ENCODE measurements around the gene OR10A3.
"Not testable (repeated sequence)": the region's sequence is repeated elsewhere in the genome, so short reads cannot be mapped to it uniquely, and the experiment has no call there.

OR10A3 gene, protein sequence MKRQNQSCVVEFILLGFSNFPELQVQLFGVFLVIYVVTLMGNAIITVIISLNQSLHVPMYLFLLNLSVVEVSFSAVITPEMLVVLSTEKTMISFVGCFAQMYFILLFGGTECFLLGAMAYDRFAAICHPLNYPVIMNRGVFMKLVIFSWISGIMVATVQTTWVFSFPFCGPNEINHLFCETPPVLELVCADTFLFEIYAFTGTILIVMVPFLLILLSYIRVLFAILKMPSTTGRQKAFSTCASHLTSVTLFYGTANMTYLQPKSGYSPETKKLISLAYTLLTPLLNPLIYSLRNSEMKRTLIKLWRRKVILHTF

DNA sequence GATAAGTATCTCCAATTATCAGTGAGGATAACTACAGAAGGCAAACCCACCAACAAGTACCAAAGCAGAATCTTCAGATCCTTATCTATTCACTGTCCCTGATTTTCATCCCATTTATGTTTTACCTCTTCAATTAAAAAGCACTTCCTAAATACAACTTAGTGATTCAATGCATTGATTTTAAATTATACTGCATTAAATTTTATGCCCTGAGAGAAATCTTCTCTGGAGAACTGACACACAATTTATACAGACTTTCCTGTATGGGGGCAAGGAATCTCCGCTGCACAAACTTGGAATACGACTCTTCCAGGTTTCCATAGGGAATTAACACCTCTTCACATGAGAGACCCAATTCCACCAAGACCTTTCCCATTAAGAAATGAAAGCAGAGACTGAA is at the start of gene OR10A3:
Gene OR10A3 (minus strand): TSS at position 101 of the 400 bp plus-strand sequence. CDS start 2,188 bp downstream, outside the sequence.
- DNase-seq: no peak

DNA sequence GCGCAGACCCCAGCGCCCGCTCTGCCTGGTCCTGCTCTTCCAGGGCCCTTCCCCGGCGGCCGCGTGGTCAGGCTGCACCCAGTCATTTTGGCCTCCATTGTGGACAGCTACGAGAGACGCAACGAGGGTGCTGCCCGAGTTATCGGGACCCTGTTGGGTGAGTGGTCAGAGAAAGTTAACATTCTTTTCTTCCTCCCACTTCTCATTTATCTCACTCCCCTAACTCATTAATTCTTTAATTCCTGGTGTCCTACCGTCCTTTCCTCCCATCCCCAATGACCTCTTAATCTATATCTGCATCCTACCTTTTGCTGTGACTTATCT is 46.0 kb upstream of the OR10A3 start:
- not testable (repeated sequence) for DNase-seq

DNA sequence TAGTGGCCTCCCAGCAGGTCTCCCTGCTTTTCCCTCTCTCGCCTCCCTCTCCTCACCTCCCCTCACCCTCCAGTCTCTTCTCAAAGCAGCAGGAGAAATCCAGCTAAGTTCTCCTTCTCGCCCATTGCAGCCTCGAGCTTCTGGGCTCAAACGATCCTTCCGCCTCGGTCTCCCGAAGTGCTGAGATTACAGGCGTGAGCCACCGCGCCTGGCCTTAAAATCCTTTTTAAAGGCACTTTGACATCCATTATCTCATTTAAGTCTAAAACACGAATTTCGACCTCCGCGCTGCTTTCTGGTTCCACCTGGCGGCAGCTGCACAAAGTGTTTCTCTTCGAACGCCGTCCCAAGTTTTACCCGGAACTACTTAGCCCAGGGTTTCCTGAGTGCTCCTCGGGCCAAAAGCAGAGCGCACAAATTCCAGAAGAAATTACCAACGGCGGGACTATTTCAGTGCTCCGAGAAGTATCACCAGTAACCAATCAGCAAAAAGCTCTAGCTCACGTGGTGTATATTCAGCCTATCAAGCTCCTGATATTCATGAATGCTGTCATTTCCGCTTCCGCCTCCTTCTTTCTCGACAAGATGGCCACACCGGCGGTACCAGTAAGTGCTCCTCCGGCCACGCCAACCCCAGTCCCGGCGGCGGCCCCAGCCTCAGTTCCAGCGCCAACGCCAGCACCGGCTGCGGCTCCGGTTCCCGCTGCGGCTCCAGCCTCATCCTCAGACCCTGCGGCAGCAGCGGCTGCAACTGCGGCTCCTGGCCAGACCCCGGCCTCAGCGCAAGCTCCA is 45.5 kb upstream of the OR10A3 start, which contains the start of gene EIF3F:
Gene EIF3F (plus strand): TSS at position 570 of the 792 bp plus-strand sequence. CDS start 16 bp downstream, at position 586.
- DNase-seq: peak; percentile 95

DNA sequence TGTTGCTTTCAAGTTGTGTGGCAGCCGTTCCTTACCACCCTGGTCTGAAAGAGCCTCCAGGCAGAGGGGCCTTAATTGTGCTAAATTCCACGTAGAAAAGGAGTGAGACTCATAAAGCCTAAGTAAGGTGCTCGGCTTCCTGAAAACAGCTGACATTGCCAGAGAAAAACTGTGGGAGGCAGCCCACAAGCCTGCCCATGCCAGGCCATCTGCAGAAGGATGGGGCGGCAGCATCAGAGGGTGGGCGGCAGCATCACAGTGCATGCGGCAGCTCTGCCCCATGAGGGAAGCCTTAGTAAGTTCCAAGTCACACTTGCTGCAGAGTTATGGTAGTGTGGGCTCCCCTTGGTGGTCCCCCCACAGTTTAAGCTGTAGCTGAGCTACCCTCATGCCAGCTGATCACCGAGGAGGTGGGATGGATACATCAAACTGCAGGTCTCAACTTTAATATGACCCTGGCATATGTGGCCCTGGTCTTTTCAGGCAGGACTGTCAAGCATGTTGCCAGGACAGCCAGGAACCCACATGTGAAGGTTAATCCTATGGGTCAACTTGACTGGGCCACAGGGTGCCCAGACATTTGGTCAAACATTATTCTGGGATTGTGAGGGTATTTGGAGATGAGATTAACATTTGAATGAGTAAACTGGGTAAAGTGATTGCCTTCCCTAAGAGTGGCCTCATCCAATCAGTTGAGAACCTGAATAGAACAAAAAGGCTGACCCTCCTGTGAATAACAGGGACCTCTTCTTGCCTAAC is 42.5 kb upstream of the OR10A3 start:
- no peak for DNase-seq

DNA sequence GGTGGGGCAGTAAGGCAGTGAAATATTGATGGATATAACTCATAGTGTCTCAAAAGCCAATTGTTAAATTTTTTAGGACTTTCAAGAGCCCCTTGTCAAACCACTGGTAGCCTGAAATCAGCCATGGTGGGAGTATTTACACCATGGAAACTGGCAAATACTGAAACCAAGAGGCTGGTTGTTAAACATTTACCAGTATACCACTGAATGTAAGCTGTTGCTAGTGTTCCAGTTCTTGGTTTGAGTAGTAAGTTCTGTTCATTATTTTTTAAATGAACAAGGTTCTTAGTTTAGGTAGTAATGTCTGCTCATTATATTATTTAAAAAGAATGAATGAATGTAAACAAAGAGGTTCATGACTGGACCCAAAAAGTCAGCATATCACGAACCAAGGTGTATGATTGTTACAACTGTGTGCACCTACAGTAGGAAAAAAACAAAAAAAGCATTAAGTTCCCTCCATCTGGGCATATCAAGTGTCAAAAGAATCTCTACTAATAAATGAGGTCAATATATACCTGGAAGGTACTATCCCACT is 41.1 kb upstream of the OR10A3 start:
- DNase-seq: no peak

DNA sequence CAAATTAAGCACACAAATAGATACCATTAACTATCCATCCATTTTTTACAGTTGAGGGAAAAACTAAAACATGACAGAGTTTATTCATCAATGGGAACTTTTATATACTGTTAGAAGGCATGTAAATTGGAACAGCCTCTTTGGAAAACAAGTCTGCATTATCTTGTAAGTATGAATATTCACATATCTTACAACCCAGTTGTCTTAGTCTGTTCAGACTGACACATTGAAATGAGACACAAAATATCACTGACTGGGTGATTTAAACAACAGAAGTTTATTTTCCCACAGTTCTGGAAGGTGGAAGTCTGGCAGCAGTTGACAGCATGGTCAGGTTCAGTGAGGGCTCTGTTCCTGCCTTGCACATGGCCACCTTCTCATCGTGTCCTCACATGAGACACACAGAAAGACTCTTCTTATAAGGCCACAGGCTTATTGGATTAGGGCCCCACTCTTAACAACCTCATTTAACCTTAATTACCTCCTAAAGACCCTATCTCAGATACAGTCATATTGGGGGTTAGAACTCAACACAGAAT is 40.2 kb upstream of the OR10A3 start:
- DNase-seq: no peak

DNA sequence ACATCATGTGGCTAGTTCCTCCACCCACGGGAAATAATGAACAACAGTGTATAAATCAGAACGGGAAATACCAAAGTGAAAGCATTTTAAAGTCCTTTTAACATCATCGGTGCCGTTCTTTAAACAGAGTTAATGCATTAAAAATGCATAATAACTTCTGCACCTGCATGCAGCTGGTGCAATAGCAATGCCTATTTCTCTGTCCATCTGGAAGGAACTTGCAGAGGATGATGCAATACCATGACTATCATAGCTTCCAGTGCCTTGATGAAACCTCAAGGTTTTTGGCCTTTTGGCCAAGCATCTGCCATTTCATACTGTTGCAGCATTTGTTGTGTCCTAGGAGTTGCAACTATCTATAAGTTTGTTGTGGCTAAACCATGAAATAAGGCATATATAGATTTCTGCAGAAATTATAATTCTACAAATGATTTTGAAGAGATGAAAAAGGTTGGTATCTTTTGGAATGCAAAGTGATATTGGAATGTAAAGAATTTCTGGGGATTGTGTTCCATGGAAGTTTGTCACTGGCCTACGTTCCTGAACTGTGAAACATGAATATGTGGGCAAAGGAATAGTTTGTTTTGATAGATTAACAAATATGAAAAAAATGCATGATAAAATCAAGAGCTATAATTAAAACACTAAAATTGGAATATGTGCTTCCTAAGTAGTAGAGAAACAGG is 35.9 kb upstream of the OR10A3 start:
- no peak for DNase-seq

DNA sequence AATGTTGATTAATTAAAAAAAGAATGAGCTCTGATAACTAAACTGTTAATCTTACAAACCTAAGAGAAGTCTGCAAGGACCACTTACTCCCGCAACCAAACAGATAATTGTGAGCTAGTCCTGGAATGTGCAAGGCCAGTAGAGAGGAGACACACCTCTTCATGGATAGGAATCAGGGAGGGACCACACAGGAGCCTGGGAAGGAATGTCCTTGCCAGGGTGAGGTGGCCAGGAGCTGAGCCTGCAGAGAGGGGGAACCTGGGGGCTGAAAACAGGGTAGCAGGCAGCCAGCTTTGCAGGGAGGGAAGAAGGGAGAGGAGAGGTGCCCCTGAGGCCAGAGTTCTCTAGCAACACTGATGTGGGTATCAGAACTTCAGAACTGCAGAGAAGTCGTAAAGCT is 33.2 kb upstream of the OR10A3 start:
- DNase-seq: no peak

DNA sequence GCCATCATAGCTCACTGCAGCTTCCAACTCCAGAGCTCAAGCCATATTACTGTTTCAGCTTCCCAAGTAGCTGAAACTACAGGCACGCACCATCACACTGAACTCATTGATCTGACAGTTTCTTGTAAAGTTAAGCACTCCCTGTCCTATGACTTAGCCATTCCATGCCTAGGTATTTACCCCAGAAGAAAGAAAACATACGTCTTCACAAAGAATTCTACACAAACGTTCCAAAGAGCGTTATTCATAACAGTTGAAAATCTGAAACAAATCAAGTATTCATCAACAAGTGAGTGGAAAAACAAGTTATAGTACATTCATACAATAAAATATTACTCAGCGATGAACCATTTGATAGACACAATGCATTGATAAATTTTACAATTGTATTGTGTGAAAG is 31.5 kb upstream of the OR10A3 start:
- no peak for DNase-seq

DNA sequence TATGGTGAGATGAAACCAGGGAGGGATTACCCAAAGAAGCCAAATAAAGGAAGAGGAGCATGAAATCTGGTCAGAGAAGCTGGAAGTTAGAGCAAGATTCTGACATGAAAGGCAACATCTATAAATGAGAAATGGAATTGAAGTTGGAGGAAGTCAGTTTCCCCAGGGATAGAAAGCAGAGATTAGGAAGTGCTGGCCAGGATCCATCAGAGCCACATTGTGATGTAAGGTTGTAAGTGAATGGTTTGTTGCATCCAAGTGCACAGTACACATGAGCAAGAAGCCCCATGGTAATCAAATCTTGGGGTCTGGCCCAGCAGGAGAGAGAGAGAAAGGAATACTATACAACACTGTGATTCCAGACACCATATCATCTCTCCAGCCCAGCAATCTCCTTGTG is 30.3 kb upstream of the OR10A3 start:
- DNase-seq: no peak

DNA sequence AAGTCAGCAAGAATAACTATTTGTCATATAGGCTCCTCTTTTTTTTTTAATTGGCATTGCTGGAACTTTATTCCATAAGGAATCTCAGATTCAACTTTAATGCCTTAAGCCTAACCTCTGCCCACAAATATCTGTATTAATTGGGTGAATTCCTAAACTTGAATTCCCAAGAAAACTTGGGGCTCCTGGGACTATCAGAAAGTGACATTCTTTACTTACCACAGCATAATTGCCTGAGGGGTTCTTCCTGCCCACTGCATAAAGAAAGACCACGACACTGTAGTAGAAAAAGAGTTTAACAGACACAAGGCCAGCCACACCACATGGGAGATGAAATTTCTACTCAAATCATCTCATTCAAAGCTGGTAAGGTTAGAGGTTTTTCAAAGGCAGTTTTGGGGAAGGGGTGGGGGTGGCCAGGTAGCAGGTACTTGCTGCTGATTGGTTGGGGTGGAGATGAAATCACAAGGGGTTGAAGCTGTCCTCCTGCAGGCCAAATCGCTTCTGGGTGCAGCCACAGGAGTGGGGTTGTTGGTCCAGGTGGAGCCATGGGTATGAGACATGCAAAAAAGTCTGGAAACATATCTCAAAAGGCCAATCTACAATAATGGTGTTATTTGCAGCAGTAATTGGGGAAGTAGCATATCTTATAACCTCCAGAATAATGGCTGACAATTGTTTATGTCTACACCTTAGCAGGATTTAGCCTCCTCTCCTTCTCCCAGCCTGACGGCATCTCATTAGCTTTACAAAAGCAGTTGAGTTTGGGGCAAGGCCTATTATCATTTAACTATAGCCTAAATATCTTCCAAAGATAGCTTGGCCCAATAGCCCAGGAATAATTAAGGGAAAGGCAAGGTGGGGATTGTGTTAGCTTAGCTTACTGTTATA is 28.5 kb upstream of the OR10A3 start:
- DNase-seq: no peak

DNA sequence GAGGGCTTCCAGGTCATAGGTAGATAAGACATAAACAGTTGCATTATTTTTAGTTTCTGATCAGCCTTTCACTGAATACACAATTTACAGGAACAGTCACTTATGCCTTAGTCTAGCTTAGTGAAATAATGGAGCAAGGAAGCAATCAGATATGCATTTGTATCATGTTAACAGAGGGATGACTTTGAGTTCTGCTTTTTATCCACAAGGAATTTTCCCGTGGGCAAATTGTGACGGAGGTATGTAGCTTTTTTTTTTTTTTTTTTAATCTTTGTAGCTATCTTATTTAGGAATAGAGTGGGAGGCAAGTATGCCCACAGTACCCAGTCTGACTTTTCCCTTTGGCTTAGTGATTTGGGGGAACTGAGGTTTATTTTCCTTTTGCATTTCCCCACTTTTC is 27.2 kb upstream of the OR10A3 start:
- DNase-seq: no peak

DNA sequence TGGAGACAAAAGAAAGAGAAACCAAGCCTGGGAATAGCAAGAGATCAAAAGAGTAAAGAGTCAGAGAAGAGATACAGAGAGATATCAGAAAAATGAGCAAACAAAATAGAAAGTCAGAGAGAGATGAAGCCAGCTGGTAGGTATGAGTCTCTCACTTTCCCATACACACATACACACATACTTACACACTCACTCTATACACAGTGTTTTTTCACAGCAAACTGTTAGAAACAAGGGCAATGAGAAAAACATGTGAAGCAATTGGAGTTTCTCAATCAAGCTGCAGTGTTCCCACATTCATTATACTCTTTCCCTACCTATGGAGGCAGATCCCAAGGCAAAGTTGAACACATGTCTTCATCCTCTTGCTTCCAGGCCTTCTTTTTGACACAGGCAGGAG is 26.3 kb upstream of the OR10A3 start:
- DNase-seq: no peak

DNA sequence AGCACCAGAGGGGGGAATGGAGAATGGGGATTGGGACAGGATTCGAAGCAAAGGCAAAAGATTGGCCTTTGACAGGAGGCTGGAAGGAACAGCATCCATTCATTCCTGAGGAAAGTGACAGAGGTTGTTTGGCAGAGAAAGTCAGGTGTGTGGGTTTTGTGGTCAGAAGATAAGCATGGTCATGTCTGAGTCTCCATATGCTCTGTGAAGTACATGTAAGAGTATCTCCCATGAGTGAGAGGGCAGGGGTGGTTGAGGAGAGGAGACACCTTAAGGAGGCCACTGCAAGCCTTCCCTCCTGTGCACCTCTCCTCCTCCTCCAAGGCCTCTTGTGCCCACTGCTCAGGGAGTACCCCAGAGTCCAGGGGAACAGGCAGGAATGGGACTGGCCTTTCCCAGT is 25.6 kb upstream of the OR10A3 start:
- no peak for DNase-seq

DNA sequence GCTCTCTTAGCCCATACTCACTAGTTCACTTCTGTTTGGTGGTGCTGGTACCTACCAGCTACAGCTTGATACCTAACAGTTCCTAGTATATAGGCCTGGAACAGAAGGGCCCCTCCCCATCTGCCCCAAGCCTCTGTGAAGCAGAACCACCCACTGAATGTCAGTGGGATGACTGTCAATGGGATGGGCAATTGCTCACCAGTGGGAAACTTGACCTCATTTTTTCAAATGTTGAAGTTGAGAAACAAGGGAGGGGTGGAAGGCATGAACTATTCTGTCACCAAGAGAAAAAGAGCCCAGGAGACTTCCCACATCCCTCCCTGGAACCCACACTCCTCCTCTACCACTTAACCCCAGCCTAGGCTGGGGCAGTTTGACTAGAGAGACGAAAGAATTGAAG is 23.9 kb upstream of the OR10A3 start, which contains the start of gene NLRP10:
Gene NLRP10 (minus strand): TSS at position 62 of the 400 bp plus-strand sequence. CDS start 1,952 bp downstream, outside the sequence.
- no peak for DNase-seq

DNA sequence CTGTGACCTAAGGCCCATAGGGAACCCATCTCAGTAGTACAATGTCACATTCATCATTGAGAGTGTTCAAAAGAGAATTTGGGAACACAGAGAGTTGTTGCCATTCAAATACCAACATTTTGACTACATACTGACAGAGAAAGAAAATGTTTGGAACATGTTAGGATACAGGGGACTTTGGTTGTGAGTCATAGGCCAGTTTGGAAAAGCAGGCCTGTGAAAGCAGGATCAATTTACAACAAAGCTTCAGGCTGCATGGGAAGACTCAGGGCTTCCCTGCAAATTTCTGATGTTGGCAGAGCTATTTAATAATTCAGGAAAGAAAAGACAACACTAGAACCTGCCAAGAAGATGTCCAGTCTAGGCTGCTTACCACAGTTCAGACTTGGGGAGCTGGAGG is 23.4 kb upstream of the OR10A3 start:
- no peak for DNase-seq

DNA sequence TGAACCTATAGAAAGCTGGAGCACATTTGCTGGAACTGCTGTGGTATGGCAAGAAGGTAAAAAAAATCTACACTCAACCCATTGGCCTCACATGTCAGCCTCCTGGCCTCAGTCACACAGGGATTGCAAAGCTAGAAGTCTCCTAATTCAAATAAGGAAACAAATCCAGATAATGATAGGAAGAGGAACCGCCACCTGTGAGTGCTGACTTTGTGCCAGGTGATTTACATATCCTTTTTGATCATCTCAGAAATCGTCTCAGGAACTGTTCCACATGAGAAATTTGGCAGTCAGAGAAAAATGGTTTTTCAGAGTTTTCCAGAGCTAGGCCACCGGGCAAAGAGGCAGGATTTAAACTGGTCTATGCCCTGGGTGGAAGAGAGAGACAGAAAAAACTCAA is 22.8 kb upstream of the OR10A3 start:
- no peak for DNase-seq

DNA sequence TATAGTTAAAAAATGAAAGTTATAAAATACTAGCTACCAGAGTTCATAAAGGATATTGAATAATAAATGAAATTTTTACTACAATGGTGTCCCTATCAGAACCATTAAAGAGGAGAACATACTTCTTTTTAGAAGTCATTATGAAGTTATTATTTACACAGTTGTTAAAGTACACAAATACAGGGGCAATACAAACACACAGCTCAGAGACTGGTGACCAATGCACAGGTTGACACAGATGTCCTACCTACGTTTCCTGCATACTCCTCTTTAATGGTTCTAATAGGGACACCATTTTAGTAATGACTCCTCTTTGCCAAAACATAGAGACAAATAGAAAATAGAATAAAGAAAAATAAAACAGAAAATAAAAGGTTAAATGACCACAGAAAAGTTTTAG is 13.7 kb upstream of the OR10A3 start:
- no peak for DNase-seq

DNA sequence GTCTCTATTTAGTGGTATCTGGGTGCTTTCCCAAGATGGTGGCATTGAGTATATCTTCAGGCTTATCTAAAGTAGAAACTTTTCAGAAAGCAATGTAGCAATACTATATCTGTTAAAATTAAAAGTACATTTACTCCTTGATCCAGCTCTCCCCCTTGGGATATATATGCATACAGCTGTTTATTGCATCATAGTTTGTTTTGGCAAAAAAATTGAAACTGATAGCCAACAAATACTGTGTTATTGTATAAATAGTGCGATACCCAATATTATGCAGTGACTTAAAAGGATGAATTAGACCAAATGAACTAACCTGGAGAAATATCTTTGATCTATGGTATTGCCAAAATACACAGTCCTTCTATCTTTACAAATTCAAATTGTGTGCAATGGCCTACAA is 8.4 kb upstream of the OR10A3 start:
- DNase-seq: no peak

DNA sequence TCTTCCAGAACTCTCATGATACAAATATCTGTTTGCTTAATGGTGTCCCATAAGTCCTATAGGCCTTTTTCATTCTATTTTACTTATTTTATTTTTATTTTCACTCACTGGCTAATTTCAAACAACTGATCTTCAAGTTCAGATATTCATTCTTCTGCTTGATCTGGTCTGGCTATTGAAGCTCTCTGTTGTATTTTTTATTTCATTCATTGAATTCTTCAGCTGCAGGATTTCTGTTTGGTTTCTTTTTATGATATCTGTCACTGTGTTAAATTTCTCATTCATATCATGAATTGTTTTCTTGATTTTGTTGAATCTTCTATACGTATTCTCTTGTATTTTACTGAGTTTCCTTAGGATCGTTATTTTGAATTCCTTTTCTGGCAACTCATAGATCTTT is 2.6 kb upstream of the OR10A3 start:
- no peak for DNase-seq

DNA sequence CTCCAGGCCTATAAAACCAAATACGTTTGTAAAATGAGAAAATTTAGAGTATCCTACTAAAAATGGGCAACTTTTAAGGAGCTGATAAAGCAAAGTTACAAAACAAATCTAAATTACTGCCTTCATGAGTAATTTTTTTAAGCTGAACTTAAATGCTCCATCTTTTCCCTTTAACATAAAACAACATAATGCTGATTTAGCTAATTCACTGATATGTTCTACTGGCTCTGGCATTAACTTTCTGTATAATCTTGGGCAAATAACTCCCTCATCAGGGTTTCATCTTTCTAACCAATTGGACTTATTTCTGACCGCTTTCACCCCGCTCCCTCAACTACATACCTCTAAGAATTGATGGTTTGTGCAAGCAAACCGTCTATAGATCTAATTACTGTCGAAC is 362 bp downstream of the OR10A3 start:
- no peak for DNase-seq
